Measurements from ENCODE around the gene C1QTNF9. TPM values are rescaled to one million over a fixed set of nuclear protein-coding genes. Genes with fewer than 3 reads are reported as not detected.
"Not testable (repeated sequence)": the region's sequence is repeated elsewhere in the genome, so short reads cannot be mapped to it uniquely, and the experiment has no call there.

The C1QTNF9 gene
- total and polyA plus RNA-seq, 4 experiments from 2014 or later = not detected

- no peaks in the 10 kb centered on the region for H3K4me1 Mint-ChIP-seq
- H3K27me3 Mint-ChIP-seq = peaks cover 2 to 3% of the 10 kb centered on the region in 2 donors
- Histone ChIP-seq H3K27me3 (ENCODE audit: insufficient read depth, low read length) (no peaks in the 10 kb centered on the region), H3K27ac (ENCODE audit: low read depth, low read length) (no peak overlapping the region), H3K36me3 (ENCODE audit: insufficient read depth, low read length) (no peaks in the 10 kb centered on the region), H3K9me3 (ENCODE audit: control insufficient read depth in 1 of 2, low read length in 2 of 2) (no peaks in the 10 kb centered on the region), H3K4me1 (ENCODE audit: insufficient read depth, low read length) (no peaks in the 10 kb centered on the region), H3K4me3 (ENCODE audit: low read length in 2 of 2) (no peak overlapping the region)
- H3K36me3 Mint-ChIP-seq = no peaks in the 10 kb centered on the region
- POLR2A ChIA-PET (ENCODE audit: partially characterized antibody) = no interaction called here
- CTCF ChIA-PET (ENCODE audit: partially characterized antibody) = no interaction called here
- H3K9me3 Mint-ChIP-seq = peaks cover 0 to 1% (median 0%) of the 10 kb centered on the region in 8 donors
- no peak overlapping the region for H3K4me3 Mint-ChIP-seq
- DNase-seq = peak in 1 of 5 donors; percentile 27
- no peak overlapping the region for H3K27ac Mint-ChIP-seq
- intact Hi-C loops (cut with micrococcal nuclease) = no loop called here
These were observed 53.1 kb downstream of the C1QTNF9 start for GRCh38 chr13:24362435-24362952.

GRCh38 chr13:24365191-24365590 is 55.8 kb downstream of the C1QTNF9 start:
- ChIA-PET CTCF (ENCODE audit: partially characterized antibody) (no interaction called here), POLR2A (ENCODE audit: partially characterized antibody) (no interaction called here)
- H3K9me3 ChIP-seq (ENCODE audit: control insufficient read depth in 1 of 2, low read length in 2 of 2) = no peaks in the 10 kb centered on the region
- no peak overlapping the region for H3K4me3 ChIP-seq (ENCODE audit: low read length in 2 of 2)
- Mint-ChIP-seq H3K4me1 (no peaks in the 10 kb centered on the region), H3K27me3 (peaks cover 3 to 8% of the 10 kb centered on the region in 2 donors), H3K4me3 (no peak overlapping the region), H3K9me3 (peaks cover 0 to 1% (median 0%) of the 10 kb centered on the region in 8 donors), H3K27ac (no peak overlapping the region), H3K36me3 (no peaks in the 10 kb centered on the region)
- no peaks in the 10 kb centered on the region for H3K4me1 ChIP-seq (ENCODE audit: insufficient read depth, low read length)
- no peak overlapping the region for H3K27ac ChIP-seq (ENCODE audit: low read depth, low read length)
- H3K36me3 ChIP-seq (ENCODE audit: insufficient read depth, low read length) = no peaks in the 10 kb centered on the region
- no peaks in the 10 kb centered on the region for H3K27me3 ChIP-seq (ENCODE audit: insufficient read depth, low read length)
- no peak for DNase-seq
- intact Hi-C loops (cut with micrococcal nuclease) = no loop called here

GRCh38 chr13:24366315-24366714 is 56.9 kb downstream of the C1QTNF9 start:
- POLR2A ChIA-PET (ENCODE audit: partially characterized antibody); intact Hi-C loops (cut with micrococcal nuclease); H3K36me3 Mint-ChIP-seq: not testable (repeated sequence)

GRCh38 chr13:24371273-24371672 is 61.9 kb downstream of the C1QTNF9 start:
- intact Hi-C loops (cut with micrococcal nuclease); H3K4me3 Mint-ChIP-seq; H3K27ac Mint-ChIP-seq: not testable (repeated sequence)

More at GRCh38 chr13:24366315-24366714, 56.9 kb downstream of the C1QTNF9 start:
- Mint-ChIP-seq H3K27ac (peak overlapping the region in 1 of 7 donors; percentile 1), H3K27me3 (peaks cover 6 to 19% of the 10 kb centered on the region in 2 donors)
- DNase-seq; H3K36me3 ChIP-seq (ENCODE audit: insufficient read depth, low read length); H3K27me3 ChIP-seq (ENCODE audit: insufficient read depth, low read length); H3K4me1 ChIP-seq (ENCODE audit: insufficient read depth, low read length); CTCF ChIA-PET (ENCODE audit: partially characterized antibody); H3K4me3 ChIP-seq (ENCODE audit: low read length in 2 of 2); H3K27ac ChIP-seq (ENCODE audit: low read depth, low read length); H3K4me1 Mint-ChIP-seq; H3K9me3 Mint-ChIP-seq; H3K9me3 ChIP-seq (ENCODE audit: control insufficient read depth in 1 of 2, low read length in 2 of 2); H3K4me3 Mint-ChIP-seq: not testable (repeated sequence)

More at GRCh38 chr13:24371273-24371672, 61.9 kb downstream of the C1QTNF9 start:
- H3K9me3 ChIP-seq (ENCODE audit: control insufficient read depth in 1 of 2, low read length in 2 of 2); H3K4me1 ChIP-seq (ENCODE audit: insufficient read depth, low read length); CTCF ChIA-PET (ENCODE audit: partially characterized antibody); DNase-seq; POLR2A ChIA-PET (ENCODE audit: partially characterized antibody); H3K36me3 Mint-ChIP-seq; H3K4me1 Mint-ChIP-seq; H3K27ac ChIP-seq (ENCODE audit: low read depth, low read length); H3K36me3 ChIP-seq (ENCODE audit: insufficient read depth, low read length); H3K27me3 ChIP-seq (ENCODE audit: insufficient read depth, low read length); H3K4me3 ChIP-seq (ENCODE audit: low read length in 2 of 2); H3K9me3 Mint-ChIP-seq: not testable (repeated sequence)
- H3K27me3 Mint-ChIP-seq = peaks cover 14 to 30% of the 10 kb centered on the region in 2 donors

Other genes starting within 250 kb of the C1QTNF9 start
- 100 to 1,000 TPM; 107 to 110 TPM for gene SPATA13, start 148.9 kb upstream of the C1QTNF9 start, total RNA-seq
- gene SPATA13, start 148.9 kb upstream of the C1QTNF9 start, polyA plus RNA-seq = 10 to 100 TPM; 43.2 to 80.0 TPM
- gene PARP4, start 203.2 kb downstream of the C1QTNF9 start, total RNA-seq = 10 to 100 TPM; 90.0 to 92.9 TPM
- gene PARP4, start 203.2 kb downstream of the C1QTNF9 start, polyA plus RNA-seq = 10 to 100 TPM; 51.0 to 65.3 TPM